NCI-H526 treated with DMSO at 0.1 percent for 48 hours (cell line): ENCODE data around the gene KIAA1755.

Source experiments
- DNase-seq: peaks from one replicate; lab custom pipeline; 2025; lab: John Stamatoyannopoulos, UW

Gene KIAA1755

GRCh38 chr20:38237381-38237780 is 23.2 kb downstream of the KIAA1755 start:
- no peak for DNase-seq

- no peak for DNase-seq
Measured at GRCh38 chr20:38231531-38232121, 28.9 kb downstream of the KIAA1755 start.

- no peak for DNase-seq
Measured at GRCh38 chr20:38230957-38231526, 29.5 kb downstream of the KIAA1755 start.

GRCh38 chr20:38230253-38230551 is 30.3 kb downstream of the KIAA1755 start:
- DNase-seq: no peak

- peak; percentile 2 for DNase-seq
Measured at GRCh38 chr20:38229376-38230252, 30.9 kb downstream of the KIAA1755 start.

GRCh38 chr20:38228436-38228835 is 32.1 kb downstream of the KIAA1755 start:
- no peak for DNase-seq

GRCh38 chr20:38227420-38228360 is 32.8 kb downstream of the KIAA1755 start:
- no peak for DNase-seq

- no peak for DNase-seq
Measured at GRCh38 chr20:38226553-38226952, 34.0 kb downstream of the KIAA1755 start.

- DNase-seq: no peak
Measured at GRCh38 chr20:38225900-38226263, 34.7 kb downstream of the KIAA1755 start.

GRCh38 chr20:38225240-38225899 is 35.2 kb downstream of the KIAA1755 start:
- no peak for DNase-seq

- no peak for DNase-seq
Measured at GRCh38 chr20:38224531-38224930, 36.0 kb downstream of the KIAA1755 start.

- no peak for DNase-seq
Measured at GRCh38 chr20:38223743-38224100, 36.8 kb downstream of the KIAA1755 start.

GRCh38 chr20:38222923-38223742 is 37.4 kb downstream of the KIAA1755 start:
- no peak for DNase-seq

GRCh38 chr20:38222231-38222922 is 38.2 kb downstream of the KIAA1755 start:
- DNase-seq: no peak

GRCh38 chr20:38221119-38221589 is 39.4 kb downstream of the KIAA1755 start:
- DNase-seq: peak; percentile 44

- DNase-seq: no peak
Measured at GRCh38 chr20:38220587-38221118, 39.9 kb downstream of the KIAA1755 start.

- DNase-seq: no peak
Measured at GRCh38 chr20:38219006-38219950, 41.3 kb downstream of the KIAA1755 start.

- no peak for DNase-seq
Measured at GRCh38 chr20:38218566-38218885, 42.0 kb downstream of the KIAA1755 start.
